ENCODE data around the gene CAMTA1. TPM values are rescaled to one million over a fixed set of nuclear protein-coding genes. Genes with fewer than 3 reads are reported as not detected.

The CAMTA1 gene
- total RNA-seq, 1 donor, result 19.9 TPM

GRCh38 chr1:7489586-7489985, 704.3 kb downstream of the CAMTA1 start:
- DNase-seq (ENCODE audit: low read depth in 2 of 3, low spot score in 2 of 3), result no peak

GRCh38 chr1:7490576-7490975, 705.3 kb downstream of the CAMTA1 start:
- DNase-seq (ENCODE audit: low read depth in 2 of 3, low spot score in 2 of 3), result no peak

GRCh38 chr1:7491109-7491817, 706.0 kb downstream of the CAMTA1 start:
- DNase-seq (ENCODE audit: low read depth in 2 of 3, low spot score in 2 of 3), result no peak

GRCh38 chr1:7491818-7492173, 706.5 kb downstream of the CAMTA1 start:
- no peak for DNase-seq (ENCODE audit: low read depth in 2 of 3, low spot score in 2 of 3)

- no peak for DNase-seq (ENCODE audit: low read depth in 2 of 3, low spot score in 2 of 3)
Measured at GRCh38 chr1:7493711-7494454, 708.6 kb downstream of the CAMTA1 start.

GRCh38 chr1:7495962-7496361, 710.7 kb downstream of the CAMTA1 start:
- no peak for DNase-seq (ENCODE audit: low read depth in 2 of 3, low spot score in 2 of 3)

- DNase-seq (ENCODE audit: low read depth in 2 of 3, low spot score in 2 of 3), result no peak
Measured at GRCh38 chr1:7497107-7497637, 711.9 kb downstream of the CAMTA1 start.

- DNase-seq (ENCODE audit: low read depth in 2 of 3, low spot score in 2 of 3), result no peak
Measured at GRCh38 chr1:7500381-7501083, 715.3 kb downstream of the CAMTA1 start.

- no peak for DNase-seq (ENCODE audit: low read depth in 2 of 3, low spot score in 2 of 3)
Measured at GRCh38 chr1:7501084-7501491, 715.8 kb downstream of the CAMTA1 start.

- no peak for DNase-seq (ENCODE audit: low read depth in 2 of 3, low spot score in 2 of 3)
Measured at GRCh38 chr1:7501723-7502603, 716.7 kb downstream of the CAMTA1 start.

GRCh38 chr1:7503691-7504437, 718.6 kb downstream of the CAMTA1 start:
- DNase-seq (ENCODE audit: low read depth in 2 of 3, low spot score in 2 of 3), result no peak

- DNase-seq (ENCODE audit: low read depth in 2 of 3, low spot score in 2 of 3), result no peak
Measured at GRCh38 chr1:7504438-7504720, 719.1 kb downstream of the CAMTA1 start.

GRCh38 chr1:7505094-7505770, 720.0 kb downstream of the CAMTA1 start:
- DNase-seq (ENCODE audit: low read depth in 2 of 3, low spot score in 2 of 3), result no peak

- no peak for DNase-seq (ENCODE audit: low read depth in 2 of 3, low spot score in 2 of 3)
Measured at GRCh38 chr1:7505771-7506453, 720.7 kb downstream of the CAMTA1 start.

- no peak for DNase-seq (ENCODE audit: low read depth in 2 of 3, low spot score in 2 of 3)
Measured at GRCh38 chr1:7506454-7507284, 721.4 kb downstream of the CAMTA1 start.

- DNase-seq (ENCODE audit: low read depth in 2 of 3, low spot score in 2 of 3), result no peak
Measured at GRCh38 chr1:7507285-7508019, 722.2 kb downstream of the CAMTA1 start.
